Mesenchymal stem cell (in vitro differentiated cells and primary cell): ENCODE measurements around the gene KCNK7.
"Not testable (repeated sequence)": the region's sequence is repeated elsewhere in the genome, so short reads cannot be mapped to it uniquely, and the experiment has no call there.

Experiments
- DNase-seq: peaks from one replicate; pipeline ENCODE4 v3.0.0-alpha.2; 2013
- H2AFZ ChIP-seq: one replicate; pipeline ENCODE4 v1.6.1; 2013; ENCODE audit warnings: low read depth, mild to moderate bottlenecking, control low read depth, inconsistent platforms, low read length, moderate library complexity
- H2AK5ac ChIP-seq: 2 replicates; pipeline ENCODE4 v1.6.1; 2013; ENCODE audit warnings: low read length, moderate library complexity, mild to moderate bottlenecking, inconsistent platforms; ENCODE audit not compliant: severe bottlenecking
- H2BK120ac ChIP-seq: one replicate; pipeline ENCODE4 v1.6.1; 2013; ENCODE audit warnings: low read depth, mild to moderate bottlenecking, inconsistent platforms, low read length, moderate library complexity
- H2BK12ac ChIP-seq, 2 experiments: one replicate each; pipeline ENCODE4 v1.6.1; 2013; ENCODE audit warnings: inconsistent platforms in 2 of 2, low read length in 2 of 2, mild to moderate bottlenecking in 2 of 2, moderate library complexity in 2 of 2, control low read depth in 1 of 2
- H2BK15ac ChIP-seq: one replicate; pipeline ENCODE4 v1.6.1; 2013; ENCODE audit warnings: mild to moderate bottlenecking, low read depth, inconsistent platforms; ENCODE audit not compliant: poor library complexity, severe bottlenecking
- H2BK5ac ChIP-seq: 2 replicates; pipeline ENCODE4 v1.6.1; 2013; ENCODE audit warnings: low read depth, mild to moderate bottlenecking, low read length, control low read depth, inconsistent platforms; ENCODE audit not compliant: poor library complexity, severe bottlenecking
- H3K14ac ChIP-seq, 2 experiments: one replicate each; pipeline ENCODE4 v1.6.1; 2013; ENCODE audit warnings: inconsistent platforms in 2 of 2, low read length in 2 of 2, control low read depth in 1 of 2, mild to moderate bottlenecking in 1 of 2, moderate library complexity in 1 of 2
- H3K18ac ChIP-seq, 2 experiments: one replicate each; pipeline ENCODE4 v1.6.1; 2013; ENCODE audit warnings: inconsistent platforms in 2 of 2, low read length in 2 of 2, control low read depth in 1 of 2, low read depth in 1 of 2, mild to moderate bottlenecking in 1 of 2
- H3K23ac ChIP-seq, 2 experiments: one replicate each; pipeline ENCODE4 v1.6.1; 2013; ENCODE audit warnings: inconsistent platforms in 2 of 2, low read length in 2 of 2, mild to moderate bottlenecking in 2 of 2, moderate library complexity in 2 of 2, control low read depth in 1 of 2
- H3K27ac ChIP-seq: 2 replicates; pipeline ENCODE4 v1.5.1; 2013; ENCODE audit warnings: mild to moderate bottlenecking, moderate library complexity, low read length, control low read depth, inconsistent platforms; ENCODE audit not compliant: poor library complexity, severe bottlenecking
- H3K27me3 ChIP-seq, 2 experiments: 2 replicates each; pipeline versions ENCODE4 v1.6.1 to v1.7.0; 2013; ENCODE audit warnings: low read length in 2 of 2, mild to moderate bottlenecking in 2 of 2, moderate library complexity in 2 of 2, control low read depth in 1 of 2, inconsistent platforms in 1 of 2; ENCODE audit not compliant: control insufficient read depth in 1 of 2, insufficient read depth in 1 of 2
- H3K36me3 ChIP-seq, 2 experiments: 2 replicates each; pipeline versions ENCODE4 v1.6.1 to v1.7.0; 2013; ENCODE audit warnings: low read length in 2 of 2, control low read depth in 1 of 2, inconsistent platforms in 1 of 2, low read depth in 1 of 2, mild to moderate bottlenecking in 1 of 2; ENCODE audit not compliant: insufficient read depth in 2 of 2, control insufficient read depth in 1 of 2
- H3K4ac ChIP-seq, 2 experiments: one replicate each; pipeline ENCODE4 v1.6.1; 2013; ENCODE audit warnings: inconsistent platforms in 2 of 2, low read length in 2 of 2, mild to moderate bottlenecking in 2 of 2, moderate library complexity in 2 of 2, control low read depth in 1 of 2, low read depth in 1 of 2
- H3K4me1 ChIP-seq: 2 replicates; pipeline ENCODE4 v1.6.1; 2013; ENCODE audit warnings: low read depth, low read length, control low read depth; ENCODE audit not compliant: control insufficient read depth, insufficient read depth
- H3K4me2 ChIP-seq: 2 replicates; pipeline ENCODE4 v1.6.1; 2013; ENCODE audit warnings: low read length, mild to moderate bottlenecking, inconsistent platforms; ENCODE audit not compliant: poor library complexity, severe bottlenecking
- H3K4me3 ChIP-seq, 2 experiments: 2 replicates each; pipeline versions ENCODE4 v1.5.1 to v1.7.0; 2013; ENCODE audit warnings: low read length in 2 of 2, mild to moderate bottlenecking in 2 of 2, control low read depth in 1 of 2, low read depth in 1 of 2; ENCODE audit not compliant: insufficient read depth in 1 of 2
- H3K79me1 ChIP-seq: replicated peaks from 2 replicates; pipeline ENCODE4 v1.6.1; 2013; ENCODE audit warnings: mild to moderate bottlenecking, control low read depth, low read length, inconsistent platforms; ENCODE audit not compliant: poor library complexity, severe bottlenecking
- H3K9ac ChIP-seq: 2 replicates; pipeline ENCODE4 v1.7.0; 2013; ENCODE audit warnings: mild to moderate bottlenecking, low read length, moderate library complexity
- H3K9me3 ChIP-seq: 2 replicates; pipeline ENCODE4 v1.7.0; 2013; ENCODE audit warnings: mild to moderate bottlenecking, low read length; ENCODE audit not compliant: control insufficient read depth
- H4K8ac ChIP-seq: one replicate; pipeline ENCODE4 v1.6.1; 2013; ENCODE audit warnings: inconsistent platforms, mild to moderate bottlenecking, low read length, moderate library complexity
- H4K91ac ChIP-seq: one replicate; pipeline ENCODE4 v1.6.1; 2013; ENCODE audit warnings: mild to moderate bottlenecking, low read length, inconsistent platforms
- WGBS: methylation state at CpG from one replicate; pipeline ENCODE4 v1.1.7; 2013; ENCODE audit warnings: mixed read lengths; 5-methylcytosine and 5-hydroxymethylcytosine counted together

The KCNK7 gene

GRCh38 chr11:65641297-65642013, 45.9 kb upstream of the KCNK7 start:
- no peak overlapping the region for H3K27ac ChIP-seq
- no peak overlapping the region for H3K18ac ChIP-seq
- DNase-seq = no peak
- WGBS = 91% methylated on average over 16 of the region's 16 CpGs
- no peak overlapping the region for H3K4ac ChIP-seq
- H3K9ac ChIP-seq = no peak overlapping the region
- H3K4me2 ChIP-seq = no peak overlapping the region
- no peak overlapping the region for H4K8ac ChIP-seq
- no peak overlapping the region for H2AFZ ChIP-seq
- H2BK120ac ChIP-seq = no peak overlapping the region
- H2BK15ac ChIP-seq = no peak overlapping the region
- H3K27me3 ChIP-seq = no peaks in the 10 kb centered on the region
- no peaks in the 10 kb centered on the region for H3K9me3 ChIP-seq
- no peak overlapping the region for H2BK12ac ChIP-seq
- H3K79me1 ChIP-seq = peaks cover 27% of the 10 kb centered on the region
- H2BK5ac ChIP-seq = no peak overlapping the region
- H3K14ac ChIP-seq = no peak overlapping the region
- H3K4me1 ChIP-seq = peaks cover 67% of the 10 kb centered on the region
- H2AK5ac ChIP-seq = no peak overlapping the region
- H3K4me3 ChIP-seq = no peak overlapping the region
- H4K91ac ChIP-seq = no peak overlapping the region
- peaks cover 37 to 63% of the 10 kb centered on the region in 2 experiments for H3K36me3 ChIP-seq
- no peak overlapping the region for H3K23ac ChIP-seq

- Histone ChIP-seq H2AK5ac (no peak overlapping the region), H3K9ac (no peak overlapping the region), H3K23ac (no peak overlapping the region), H3K14ac (no peak overlapping the region), H3K4me1 (peaks cover 59% of the 10 kb centered on the region), H2BK12ac (no peak overlapping the region), H3K4me3 (no peak overlapping the region), H4K91ac (no peak overlapping the region), H3K18ac (no peak overlapping the region), H3K36me3 (peaks cover 39 to 63% of the 10 kb centered on the region in 2 experiments), H2BK5ac (no peak overlapping the region), H2AFZ (no peak overlapping the region), H2BK15ac (no peak overlapping the region), H4K8ac (peak overlapping the region; percentile 33), H2BK120ac (no peak overlapping the region), H3K9me3 (no peaks in the 10 kb centered on the region), H3K4me2 (no peak overlapping the region), H3K27ac (no peak overlapping the region), H3K79me1 (peaks cover 29% of the 10 kb centered on the region), H3K27me3 (no peaks in the 10 kb centered on the region), H3K4ac (no peak overlapping the region)
- 97% methylated on average over 35 of the region's 35 CpGs for WGBS
- no peak for DNase-seq
These were observed 45.1 kb upstream of the KCNK7 start for GRCh38 chr11:65640483-65641296.

DNA sequence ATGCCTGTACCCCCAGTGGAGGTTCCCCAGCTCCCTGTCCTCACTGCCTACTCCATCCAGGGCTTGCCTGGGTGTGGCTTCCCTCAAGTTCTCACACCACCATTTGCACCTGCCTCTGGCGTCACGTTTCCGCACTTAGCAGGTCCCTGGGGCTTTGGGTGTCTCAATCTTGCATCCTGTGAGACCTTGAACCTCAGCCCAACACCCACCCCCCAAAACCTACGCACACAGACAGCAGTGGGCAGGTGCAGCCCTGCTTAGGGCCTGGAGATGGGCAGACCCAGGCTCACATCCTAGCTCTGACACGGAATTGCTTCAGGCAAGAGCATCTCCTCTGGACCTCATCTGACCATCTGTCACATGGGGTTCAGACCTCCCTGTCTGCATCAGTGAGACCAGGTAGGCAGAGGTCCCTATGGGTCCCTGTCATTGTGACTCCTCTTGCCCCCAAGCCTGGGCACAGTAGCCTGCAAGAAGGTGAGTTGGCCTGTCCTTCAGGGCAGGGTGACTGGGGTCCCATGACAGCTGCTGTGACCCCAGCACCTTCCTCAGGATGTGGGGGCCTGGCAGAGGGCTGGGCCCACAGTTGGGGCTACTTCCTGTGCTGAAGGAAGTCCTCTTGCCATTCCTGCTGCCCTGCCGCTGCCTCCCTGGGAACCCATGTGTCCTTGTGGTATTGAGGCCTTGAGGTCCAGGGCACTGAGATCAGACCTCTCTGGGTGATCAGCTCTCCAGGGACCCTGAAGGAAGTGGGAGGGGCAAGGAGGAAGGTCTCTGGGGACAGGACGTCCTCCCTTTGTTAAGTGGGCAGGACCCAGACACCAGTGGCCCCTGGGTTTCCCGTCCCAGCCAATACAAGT, 44.3 kb upstream of the KCNK7 start:
- Histone ChIP-seq H3K23ac (no peak overlapping the region), H4K8ac (peak overlapping the region; percentile 33), H3K9me3 (no peaks in the 10 kb centered on the region), H2BK120ac (no peak overlapping the region), H3K4ac (no peak overlapping the region), H3K27me3 (no peaks in the 10 kb centered on the region), H3K4me2 (no peak overlapping the region), H2AFZ (no peak overlapping the region), H3K14ac (no peak overlapping the region), H3K36me3 (peaks cover 40 to 63% of the 10 kb centered on the region in 2 experiments), H4K91ac (no peak overlapping the region), H2BK15ac (no peak overlapping the region), H2BK12ac (no peak overlapping the region), H3K9ac (no peak overlapping the region), H3K27ac (no peak overlapping the region), H2BK5ac (no peak overlapping the region), H3K4me1 (peaks cover 51% of the 10 kb centered on the region), H2AK5ac (no peak overlapping the region), H3K18ac (no peak overlapping the region), H3K4me3 (no peak overlapping the region), H3K79me1 (peaks cover 36% of the 10 kb centered on the region)
- DNase-seq = no peak
- 87% methylated on average over 8 of the region's 8 CpGs for WGBS

DNA sequence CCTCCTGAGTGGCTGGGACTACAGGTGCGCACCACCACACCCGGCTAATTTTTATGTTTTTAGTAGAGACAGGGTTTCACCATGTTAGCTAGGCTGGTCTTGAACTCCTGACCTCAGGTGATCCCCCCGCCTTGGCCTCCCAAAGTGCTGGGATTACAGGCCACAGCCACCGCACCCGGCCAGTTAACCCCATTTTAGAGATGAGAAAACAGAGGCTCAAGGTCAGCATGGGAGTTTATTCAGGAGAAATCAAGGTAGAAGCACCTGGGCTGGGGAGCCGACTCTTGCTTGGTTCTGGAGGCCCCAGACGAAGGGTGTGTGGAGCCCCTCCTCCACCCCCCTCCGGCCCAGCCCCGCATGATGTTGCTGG, 43.6 kb upstream of the KCNK7 start:
- WGBS = 93% methylated on average over 9 of the region's 9 CpGs

More for the DNA sequence above, 43.6 kb upstream of the KCNK7 start:
- H3K14ac ChIP-seq, H3K4ac ChIP-seq, H2AK5ac ChIP-seq, H3K9ac ChIP-seq, H2BK15ac ChIP-seq, H2AFZ ChIP-seq, H3K23ac ChIP-seq, H2BK12ac ChIP-seq, H2BK120ac ChIP-seq, H4K91ac ChIP-seq, H3K4me2 ChIP-seq, DNase-seq, H3K9me3 ChIP-seq, H4K8ac ChIP-seq, H3K27ac ChIP-seq, H2BK5ac ChIP-seq, H3K4me3 ChIP-seq, H3K18ac ChIP-seq, H3K27me3 ChIP-seq: not testable (repeated sequence)
- Histone ChIP-seq H3K4me1 (peaks cover 45% of the 10 kb centered on the region), H3K79me1 (peaks cover 41% of the 10 kb centered on the region), H3K36me3 (peaks cover 43 to 65% of the 10 kb centered on the region in 2 experiments)
